Activated T-cell treated with anti-CD3 and anti-CD28 coated beads, Interleukin-2, amount 50 U/mL, for 4 hours (primary cell): Measurements from ENCODE around the gene SYDE2. TPM values are rescaled to one million over a fixed set of nuclear protein-coding genes. Genes with fewer than 3 reads are reported as not detected.

ENCODE experiments used
- total RNA-seq, 3 donors: library from RNA; stranded (reverse); gene quantifications; one replicate each; pipeline ENCODE4 v1.2.1, GENCODE V29; 2021

Gene SYDE2
- total RNA-seq, 3 donors from 2014 or later: 2.2 to 4.3 (median 3.6) TPM

Other genes starting within 250 kb of the SYDE2 start
- 10 to 100 TPM; 32.9 to 67.7 (median 54.8) TPM for gene MCOLN2, start 203.9 kb downstream of the SYDE2 start, total RNA-seq
- gene MCOLN3, start 152.5 kb downstream of the SYDE2 start, total RNA-seq: under 1 TPM in 2 of 3 donors, not detected in 1; 0.08 to 0.19 TPM
- gene C1orf52, start 58.6 kb upstream of the SYDE2 start, total RNA-seq: 10 to 100 TPM; 29.1 to 36.3 (median 32.5) TPM
- gene BCL10, start 75.6 kb upstream of the SYDE2 start, total RNA-seq: 10 to 100 TPM; 22.3 to 27.3 (median 27.1) TPM